ENCODE results near the gene MAPK8IP3.

DNA sequence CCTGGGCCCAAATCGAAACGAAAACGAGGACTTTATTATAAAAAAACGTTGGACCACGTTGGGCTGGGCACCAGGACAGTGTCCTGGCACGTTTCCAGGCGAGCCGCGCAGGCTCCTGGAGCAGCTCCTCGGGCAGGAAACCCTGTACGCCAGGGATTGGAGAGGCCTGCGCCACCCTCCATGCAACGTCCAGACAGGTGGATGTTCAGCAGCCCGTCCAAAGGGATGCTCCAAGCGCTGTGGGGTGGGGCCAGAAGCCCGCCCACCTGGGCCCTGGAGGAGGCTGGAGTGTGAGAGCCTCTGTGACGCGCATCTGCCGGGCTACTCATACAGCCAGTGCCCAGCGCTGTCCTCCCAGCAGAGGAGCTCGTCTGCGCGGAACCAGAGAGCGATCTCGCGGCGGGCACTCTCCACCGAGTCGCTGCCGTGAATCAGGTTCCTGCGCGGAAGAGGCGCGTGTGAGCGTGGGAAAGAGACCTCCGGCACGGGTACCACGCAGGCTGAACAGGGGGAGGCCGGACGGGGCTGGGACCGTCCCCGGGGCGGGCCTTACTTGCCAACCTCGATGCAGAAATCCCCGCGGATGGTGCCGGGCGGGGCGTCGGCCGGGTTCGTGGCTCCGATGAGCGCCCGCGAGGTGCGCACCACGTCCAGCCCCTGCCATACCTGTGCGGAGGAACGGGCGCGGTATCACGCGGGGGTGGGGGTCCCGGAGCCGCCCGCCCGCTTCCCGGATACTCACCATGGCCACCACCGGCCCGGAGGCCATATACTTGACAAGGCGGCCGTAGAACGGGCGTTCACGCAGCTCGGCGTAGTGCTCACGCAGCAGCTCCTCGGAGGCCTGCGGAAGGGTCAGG is 64.6 kb downstream of the MAPK8IP3 start:
- TF ChIP-seq EZH2 (IDR thresholded peaks at IDR 0.05; ENCODE audit: borderline replicate concordance, low read depth, low read length) (no peak), ZNF143 (CRISPR knock-in tag; IDR thresholded peaks at IDR 0.05) (no peak), EP300 (IDR thresholded peaks at IDR 0.05; ENCODE audit: low read length) (no peak), STAT5A (IDR thresholded peaks at IDR 0.05; ENCODE audit: borderline replicate concordance, low read length) (no peak), BACH1 (tag; IDR thresholded peaks at IDR 0.05) (no peak), ARID2 (IDR thresholded peaks at IDR 0.05) (no peak), ZNF347 (CRISPR knock-in tag; IDR thresholded peaks at IDR 0.05; ENCODE audit: low read depth) (no peak), ZBTB1 (CRISPR knock-in tag; IDR thresholded peaks at IDR 0.05; ENCODE audit: borderline replicate concordance, low read depth) (no peak)
